Measurements from ENCODE around the gene CYB561A3.

DNA sequence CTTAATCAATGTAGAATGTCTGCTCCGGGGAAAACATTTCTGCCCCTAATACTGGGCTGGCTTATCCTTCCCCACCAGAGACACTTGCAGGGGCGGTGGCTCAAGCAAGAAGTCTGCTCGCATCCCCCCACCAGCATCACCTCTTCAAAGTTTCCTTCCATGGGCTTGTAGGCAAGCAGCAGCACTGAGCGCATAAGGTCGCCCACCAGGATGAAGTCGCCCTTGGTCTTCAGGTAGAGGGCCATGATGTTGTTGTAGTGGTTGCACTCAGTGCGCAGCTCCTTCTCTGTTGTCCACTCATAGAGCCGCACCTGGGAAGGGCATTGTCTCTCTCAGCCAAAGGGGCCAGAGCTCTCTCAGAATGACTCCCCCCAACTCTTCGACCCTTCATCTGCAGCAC lies 58.0 kb downstream of the CYB561A3 start:
- TF ChIP-seq, protein P1, sequence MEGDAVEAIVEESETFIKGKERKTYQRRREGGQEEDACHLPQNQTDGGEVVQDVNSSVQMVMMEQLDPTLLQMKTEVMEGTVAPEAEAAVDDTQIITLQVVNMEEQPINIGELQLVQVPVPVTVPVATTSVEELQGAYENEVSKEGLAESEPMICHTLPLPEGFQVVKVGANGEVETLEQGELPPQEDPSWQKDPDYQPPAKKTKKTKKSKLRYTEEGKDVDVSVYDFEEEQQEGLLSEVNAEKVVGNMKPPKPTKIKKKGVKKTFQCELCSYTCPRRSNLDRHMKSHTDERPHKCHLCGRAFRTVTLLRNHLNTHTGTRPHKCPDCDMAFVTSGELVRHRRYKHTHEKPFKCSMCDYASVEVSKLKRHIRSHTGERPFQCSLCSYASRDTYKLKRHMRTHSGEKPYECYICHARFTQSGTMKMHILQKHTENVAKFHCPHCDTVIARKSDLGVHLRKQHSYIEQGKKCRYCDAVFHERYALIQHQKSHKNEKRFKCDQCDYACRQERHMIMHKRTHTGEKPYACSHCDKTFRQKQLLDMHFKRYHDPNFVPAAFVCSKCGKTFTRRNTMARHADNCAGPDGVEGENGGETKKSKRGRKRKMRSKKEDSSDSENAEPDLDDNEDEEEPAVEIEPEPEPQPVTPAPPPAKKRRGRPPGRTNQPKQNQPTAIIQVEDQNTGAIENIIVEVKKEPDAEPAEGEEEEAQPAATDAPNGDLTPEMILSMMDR (IDR thresholded peaks at IDR 0.05; ENCODE audit: insufficient read depth, low read depth, low read length) = no peak
- no peak for TF ChIP-seq EZH2 (IDR thresholded peaks at IDR 0.05; ENCODE audit: insufficient read depth, low read length)

Data from astrocyte (in vitro differentiated cells and primary cell).